ENCODE data around the gene C9orf85.
A peak's percentile ranks its signal among the peaks of the same experiment; 100 is the strongest.
"Not testable (repeated sequence)": the region's sequence is repeated elsewhere in the genome, so short reads cannot be mapped to it uniquely, and the experiment has no call there.

C9orf85 gene

DNA sequence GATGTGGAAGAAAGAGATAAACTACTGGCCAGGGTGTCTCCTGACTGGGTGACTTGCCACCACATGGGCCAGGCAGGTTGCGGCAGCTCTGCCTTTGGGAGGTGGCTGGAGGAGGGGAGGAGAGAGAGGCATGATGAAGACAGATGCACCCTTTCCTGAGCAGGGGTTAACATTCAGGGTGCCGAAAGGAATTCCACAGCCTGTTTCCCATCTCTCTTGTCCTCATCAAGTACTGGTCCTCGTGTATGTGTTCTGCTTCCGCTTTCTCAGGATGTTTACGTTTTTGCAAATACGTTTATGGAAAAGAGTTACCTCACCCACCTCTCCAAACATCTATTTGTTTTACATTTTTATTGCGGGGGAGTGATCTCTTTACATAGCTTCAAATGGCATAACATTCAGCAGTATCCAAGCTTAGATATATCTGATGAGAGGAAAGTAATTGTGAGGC is 73.4 kb downstream of the C9orf85 start:
- Histone ChIP-seq H3K36me3 (ENCODE audit: insufficient read depth, low read length) (peaks cover 4% of the 10 kb centered on the region), H3K9me3 (ENCODE audit: low read depth, low read length) (no peaks in the 10 kb centered on the region), H3K4me3 (no peak overlapping the region), H3K27ac (no peak overlapping the region), H3K9ac (ENCODE audit: insufficient read length) (no peak overlapping the region)
- TF ChIP-seq EZH2 (IDR thresholded peaks at IDR 0.05), result no peak
- TF ChIP-seq FOXP2 (optimal IDR thresholded peaks at IDR 0.05; ENCODE audit: control extremely low read depth, extremely low read length, insufficient read depth), result no peak
- TF ChIP-seq POLR2AphosphoS5 (IDR thresholded peaks at IDR 0.05; ENCODE audit: borderline replicate concordance, low read depth, low read length), result no peak
- DNase-seq (ENCODE audit: low read depth, low spot score), result no peak

DNA sequence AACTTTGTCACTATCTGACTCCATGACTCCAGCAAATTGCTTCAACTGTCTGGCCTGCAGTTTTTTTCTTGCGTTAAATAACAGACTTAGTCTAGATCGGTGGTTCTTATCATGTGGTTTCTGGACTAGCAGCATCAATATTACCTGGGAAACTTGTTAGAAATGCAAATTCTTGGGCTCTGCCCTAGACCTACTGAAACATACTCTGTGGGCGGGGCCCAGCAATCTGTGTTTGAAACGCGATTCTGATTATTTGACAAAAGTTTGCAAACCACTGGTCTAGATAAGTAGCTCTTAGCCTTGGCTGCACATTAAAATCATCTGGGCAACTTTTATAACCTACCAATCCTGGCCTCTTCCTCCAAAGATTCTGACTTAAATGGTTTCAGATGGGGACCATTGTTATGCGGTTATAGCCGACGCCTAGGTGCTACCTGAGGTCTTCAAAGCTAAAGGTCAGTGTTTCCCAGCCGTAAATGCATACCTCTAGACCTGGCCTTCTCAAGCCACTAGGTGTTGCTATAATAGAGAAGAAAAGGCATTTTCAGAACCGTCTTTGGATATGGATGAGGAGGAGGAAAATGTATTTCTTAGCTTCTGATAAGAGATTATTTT is 74.0 kb downstream of the C9orf85 start:
- Histone ChIP-seq H3K36me3 (ENCODE audit: insufficient read depth, low read length) (peaks cover 4% of the 10 kb centered on the region), H3K4me3 (no peak overlapping the region), H3K27ac (no peak overlapping the region), H3K9me3 (ENCODE audit: low read depth, low read length) (no peaks in the 10 kb centered on the region), H3K9ac (ENCODE audit: insufficient read length) (no peak overlapping the region)
- DNase-seq (ENCODE audit: low read depth, low spot score), result no peak
- TF ChIP-seq FOXP2 (optimal IDR thresholded peaks at IDR 0.05; ENCODE audit: control extremely low read depth, extremely low read length, insufficient read depth) (no peak), POLR2AphosphoS5 (IDR thresholded peaks at IDR 0.05; ENCODE audit: borderline replicate concordance, low read depth, low read length) (no peak), EZH2 (IDR thresholded peaks at IDR 0.05) (no peak)

DNA sequence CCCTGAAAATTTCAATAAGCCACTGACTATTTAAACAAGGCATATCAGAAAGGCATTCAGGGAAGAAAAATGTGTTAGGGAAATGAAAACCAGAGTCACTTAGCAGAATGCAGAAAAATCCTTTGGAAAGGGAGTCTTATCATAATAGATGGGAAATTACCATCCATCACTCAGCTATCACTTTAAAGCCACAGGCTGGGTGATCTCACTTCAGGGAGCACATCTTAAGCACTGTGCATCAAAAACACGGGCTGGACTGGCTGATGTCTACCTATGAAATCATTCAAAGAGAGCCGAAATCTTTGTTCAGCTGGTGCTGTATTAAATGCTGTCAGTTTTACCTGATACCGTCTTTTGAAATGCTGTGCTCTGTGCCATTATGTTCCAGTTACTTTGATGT is 75.5 kb downstream of the C9orf85 start:
- peaks cover 4% of the 10 kb centered on the region for H3K36me3 ChIP-seq (ENCODE audit: insufficient read depth, low read length)
- H3K9me3 ChIP-seq (ENCODE audit: low read depth, low read length), result no peaks in the 10 kb centered on the region
- no peak for TF ChIP-seq POLR2AphosphoS5 (IDR thresholded peaks at IDR 0.05; ENCODE audit: borderline replicate concordance, low read depth, low read length)
- no peak for DNase-seq (ENCODE audit: low read depth, low spot score)
- peak overlapping the region; percentile 77 for H3K4me3 ChIP-seq
- H3K27ac ChIP-seq, result no peak overlapping the region; the same call in 1 of the 2 replicates
- no peak overlapping the region for H3K9ac ChIP-seq (ENCODE audit: insufficient read length)

DNA sequence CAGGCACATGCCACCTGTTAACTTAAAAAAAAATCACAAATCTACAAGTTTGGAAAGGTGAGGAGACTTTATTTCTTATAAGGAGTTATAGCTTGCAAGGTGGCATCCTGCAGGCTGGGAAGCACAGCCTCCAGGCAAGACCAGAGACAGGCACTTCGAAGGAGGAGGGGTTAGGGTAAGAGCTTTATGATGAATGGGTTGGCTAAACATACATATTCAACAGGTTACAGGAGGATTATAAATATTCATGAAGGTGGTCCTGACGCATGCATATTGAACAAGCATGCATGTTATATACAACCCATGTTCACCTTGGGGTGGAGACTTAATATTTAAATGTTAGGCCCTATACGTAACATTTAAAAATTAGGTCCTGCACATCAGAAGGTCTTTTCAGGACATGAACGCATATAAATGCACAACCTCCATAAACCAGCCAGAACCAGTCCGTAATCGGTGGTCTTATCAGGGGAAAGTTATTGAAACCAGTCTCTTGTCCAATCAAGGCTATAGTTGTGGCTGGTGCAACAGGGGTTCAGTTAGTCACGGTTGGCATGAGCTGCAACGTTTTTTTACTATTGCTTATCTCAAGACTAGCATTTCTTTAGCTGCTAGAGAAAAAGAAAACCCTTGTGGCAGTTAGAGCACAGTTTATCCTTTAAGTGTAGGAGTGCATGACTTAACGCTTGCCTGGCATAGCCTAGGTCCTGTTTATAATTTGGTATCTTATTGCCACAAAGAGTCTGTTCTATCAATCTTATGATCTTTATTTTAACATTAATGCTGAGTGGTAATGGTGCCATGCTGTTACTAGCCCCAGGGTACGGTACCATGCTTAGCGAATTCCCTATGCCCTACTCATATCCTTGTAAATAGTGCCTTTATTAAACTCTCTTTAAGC is 76.3 kb downstream of the C9orf85 start:
- Histone ChIP-seq H3K27ac (peak overlapping the region; percentile 97), H3K9ac (ENCODE audit: insufficient read length) (peak overlapping the region; percentile 30), H3K4me3 (peak overlapping the region; percentile 77), H3K36me3 (ENCODE audit: insufficient read depth, low read length) (peaks cover 4% of the 10 kb centered on the region), H3K9me3 (ENCODE audit: low read depth, low read length) (no peaks in the 10 kb centered on the region)
- peak; percentile 90 for DNase-seq (ENCODE audit: low read depth, low spot score)
- TF ChIP-seq POLR2AphosphoS5 (IDR thresholded peaks at IDR 0.05; ENCODE audit: borderline replicate concordance, low read depth, low read length) (no peak; the same call in 1 of the 2 replicates), FOXP2 (optimal IDR thresholded peaks at IDR 0.05; ENCODE audit: control extremely low read depth, extremely low read length, insufficient read depth) (peak; percentile 69), EZH2 (IDR thresholded peaks at IDR 0.05) (no peak)

DNA sequence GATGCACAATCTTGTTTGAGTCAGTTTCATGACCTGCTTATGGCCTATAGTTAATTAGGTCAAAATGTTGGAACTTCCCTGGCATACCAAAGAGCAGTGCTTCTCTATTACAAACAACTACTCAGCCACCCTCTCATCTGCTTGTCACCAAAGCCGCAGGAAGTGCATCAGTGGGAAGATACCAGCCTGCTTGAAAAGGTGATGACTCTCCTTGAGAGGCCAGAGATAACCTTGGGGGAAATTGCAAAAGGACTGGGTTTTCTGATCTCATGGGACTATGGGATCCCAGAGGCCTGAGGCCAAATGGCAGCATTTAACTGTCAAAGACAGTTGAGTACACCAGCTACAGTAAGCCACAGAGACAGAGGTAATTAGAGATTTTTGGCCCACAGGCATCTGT is 79.0 kb downstream of the C9orf85 start:
- TF ChIP-seq POLR2AphosphoS5 (IDR thresholded peaks at IDR 0.05; ENCODE audit: borderline replicate concordance, low read depth, low read length) (no peak; the same call in 1 of the 2 replicates), FOXP2 (optimal IDR thresholded peaks at IDR 0.05; ENCODE audit: control extremely low read depth, extremely low read length, insufficient read depth) (no peak), EZH2 (IDR thresholded peaks at IDR 0.05) (no peak)
- Histone ChIP-seq H3K9me3 (ENCODE audit: low read depth, low read length) (no peaks in the 10 kb centered on the region), H3K4me3 (no peak overlapping the region), H3K9ac (ENCODE audit: insufficient read length) (no peak overlapping the region), H3K27ac (no peak overlapping the region), H3K36me3 (ENCODE audit: insufficient read depth, low read length) (no peaks in the 10 kb centered on the region)
- no peak for DNase-seq (ENCODE audit: low read depth, low spot score)

DNA sequence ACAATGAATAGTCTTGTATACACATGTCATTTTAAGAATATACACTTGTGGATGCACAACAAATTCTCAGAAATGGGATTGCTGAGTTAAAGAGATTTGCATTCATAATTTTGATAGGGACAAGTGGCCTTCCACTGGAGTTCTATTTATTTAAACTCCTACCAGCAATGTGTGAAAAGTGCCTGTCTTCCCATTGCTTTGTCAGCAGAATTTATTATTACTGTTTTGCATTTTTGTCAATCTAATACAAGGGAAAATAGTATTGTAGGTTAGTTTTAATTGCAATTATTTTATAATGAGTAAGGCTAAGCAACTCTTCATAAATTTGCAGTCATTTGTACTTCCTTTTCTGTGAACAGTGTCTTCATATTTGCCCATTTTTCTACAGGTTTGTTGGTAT is 94.0 kb downstream of the C9orf85 start:
- TF ChIP-seq EZH2 (IDR thresholded peaks at IDR 0.05) (no peak), FOXP2 (optimal IDR thresholded peaks at IDR 0.05; ENCODE audit: control extremely low read depth, extremely low read length, insufficient read depth) (no peak), POLR2AphosphoS5 (IDR thresholded peaks at IDR 0.05; ENCODE audit: borderline replicate concordance, low read depth, low read length) (no peak)
- DNase-seq (ENCODE audit: low read depth, low spot score), result no peak
- no peaks in the 10 kb centered on the region for H3K36me3 ChIP-seq (ENCODE audit: insufficient read depth, low read length)
- H3K27ac ChIP-seq, result no peak overlapping the region
- no peak overlapping the region for H3K9ac ChIP-seq (ENCODE audit: insufficient read length)
- H3K9me3 ChIP-seq (ENCODE audit: low read depth, low read length), result no peaks in the 10 kb centered on the region
- no peak overlapping the region for H3K4me3 ChIP-seq

DNA sequence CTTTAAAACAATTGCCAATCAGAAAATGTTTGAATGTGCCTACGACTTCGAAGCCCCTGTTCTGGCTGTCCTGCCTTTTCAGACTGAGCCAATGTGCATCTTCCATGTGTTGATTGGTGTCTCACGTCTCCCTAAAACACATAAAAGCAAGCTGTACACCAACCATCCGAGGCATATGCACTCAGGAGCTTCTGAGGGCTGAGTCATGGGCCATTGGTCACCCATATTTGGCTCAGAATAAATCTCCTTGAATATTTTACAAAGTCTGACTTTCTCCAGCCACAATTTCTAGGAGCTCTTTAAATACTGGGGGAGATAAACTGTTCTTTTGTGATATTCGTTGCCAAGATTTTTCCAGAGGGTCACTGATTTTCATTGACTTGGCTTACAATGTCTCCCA is 95.1 kb downstream of the C9orf85 start:
- H3K9ac ChIP-seq (ENCODE audit: insufficient read length), result no peak overlapping the region
- no peak overlapping the region for H3K4me3 ChIP-seq
- TF ChIP-seq FOXP2 (optimal IDR thresholded peaks at IDR 0.05; ENCODE audit: control extremely low read depth, extremely low read length, insufficient read depth) (no peak), POLR2AphosphoS5 (IDR thresholded peaks at IDR 0.05; ENCODE audit: borderline replicate concordance, low read depth, low read length) (no peak), EZH2 (IDR thresholded peaks at IDR 0.05) (no peak)
- no peaks in the 10 kb centered on the region for H3K36me3 ChIP-seq (ENCODE audit: insufficient read depth, low read length)
- DNase-seq (ENCODE audit: low read depth, low spot score), result no peak
- H3K27ac ChIP-seq, result no peak overlapping the region
- no peaks in the 10 kb centered on the region for H3K9me3 ChIP-seq (ENCODE audit: low read depth, low read length)

DNA sequence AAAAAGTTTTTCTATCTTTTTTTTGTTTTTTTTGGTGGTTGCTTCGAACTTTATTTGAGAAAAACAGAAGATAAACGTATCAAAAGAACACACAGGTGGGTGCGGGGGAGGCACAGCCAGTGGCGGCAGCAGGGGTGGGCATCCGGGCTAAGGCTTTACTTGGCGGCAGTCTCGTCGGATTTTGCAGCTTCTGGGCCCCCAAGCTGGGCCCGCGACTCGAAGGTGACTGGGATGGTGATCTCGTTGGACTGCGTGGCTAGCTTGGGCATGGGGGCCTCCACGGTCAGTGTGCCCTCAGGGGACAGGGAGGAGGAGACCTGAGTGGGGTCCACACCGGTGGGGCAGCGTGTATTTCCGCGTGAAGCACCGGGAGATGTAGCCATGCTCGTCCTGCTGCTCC is 96.3 kb downstream of the C9orf85 start:
- H3K9ac ChIP-seq (ENCODE audit: insufficient read length); H3K27ac ChIP-seq; DNase-seq (ENCODE audit: low read depth, low spot score); H3K36me3 ChIP-seq (ENCODE audit: insufficient read depth, low read length); H3K4me3 ChIP-seq; H3K9me3 ChIP-seq (ENCODE audit: low read depth, low read length): not testable (repeated sequence)
